Thyroid gland (tissue), 4 donors: ENCODE data around the gene DLL4.

Experiments used
- CTCF ChIP-seq, 6 experiments: fragments of 200-600 bp in 3 of 6; fragments of 450-650 bp in 3 of 6; sonication (generic) in 3 of 6; IDR thresholded peaks; one replicate each; pipeline ENCODE4 v1.5.1; 2016 to 2019; ENCODE audit warnings: antibody characterized with exemption in 6 of 6, mild to moderate bottlenecking in 2 of 6, inconsistent platforms in 1 of 6, moderate library complexity in 1 of 6
- POLR2A ChIP-seq, 2 donors: fragments of 450-650 bp; IDR thresholded peaks; one replicate each; pipeline ENCODE4 v1.6.1; 2017; ENCODE audit warnings: antibody characterized with exemption in 2 of 2, mild to moderate bottlenecking in 2 of 2, moderate library complexity in 1 of 2

DNA sequence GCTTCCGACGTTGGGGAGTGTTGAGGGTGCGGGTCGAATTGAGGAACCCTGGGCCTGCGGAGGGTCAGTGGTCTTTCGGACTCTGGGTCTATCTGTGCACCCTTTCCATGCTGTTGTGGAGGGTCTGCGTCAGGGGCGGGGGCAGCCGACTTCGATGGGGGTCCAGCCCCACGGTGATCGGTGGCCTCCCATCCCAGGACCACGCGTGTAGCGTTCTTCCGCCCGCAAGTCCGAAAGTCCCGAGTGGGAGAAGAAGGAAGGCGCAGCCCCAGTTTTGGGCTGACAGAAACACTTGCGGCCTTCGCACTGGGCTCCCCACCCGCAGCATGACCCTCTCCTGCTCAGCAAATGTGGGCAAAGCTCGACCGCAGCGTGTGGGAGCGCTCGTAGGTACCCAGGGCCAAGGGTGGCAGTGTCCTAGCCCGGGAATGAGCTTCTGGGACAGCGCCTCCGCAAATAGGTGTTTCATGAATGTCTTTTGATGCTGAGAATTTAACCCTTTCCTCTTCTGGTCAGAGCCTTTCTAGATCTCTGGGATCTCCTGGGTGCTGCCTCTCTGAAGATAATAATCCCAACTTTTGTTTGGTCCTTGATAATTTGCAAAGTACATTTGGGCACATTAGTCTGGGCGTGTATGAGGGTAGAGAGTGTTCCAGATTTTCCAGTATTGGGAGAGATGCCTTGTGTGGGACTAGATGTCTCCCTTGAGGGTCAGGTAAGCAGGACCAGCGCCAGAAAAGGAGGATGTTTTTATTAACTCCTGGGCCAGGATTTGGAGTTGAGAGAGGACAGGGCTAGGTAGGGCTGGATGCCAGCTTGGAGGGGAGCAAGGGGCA, 2.3 kb upstream of the DLL4 start:
- TF ChIP-seq CTCF (IDR thresholded peaks at IDR 0.05) (no peak), POLR2A (IDR thresholded peaks at IDR 0.05) (no peak)
